ENCODE measurements around the gene DNAJC25. TPM values are rescaled to one million over a fixed set of nuclear protein-coding genes. Genes with fewer than 3 reads are reported as not detected.

The DNAJC25 gene
- total and polyA plus RNA-seq, 2 experiments from 2014 or later = 8.4 to 8.9 TPM

GRCh38 chr9:111621895-111622480 lies 9.1 kb upstream of the DNAJC25 start:
- Histone ChIP-seq H3K27me3 (ENCODE audit: insufficient read depth) (no peaks in the 10 kb centered on the region), H3K9me2 (ENCODE audit: insufficient read depth) (no peaks in the 10 kb centered on the region), H3K79me2 (replicated peaks; ENCODE audit: insufficient read depth) (no peaks in the 10 kb centered on the region), H3K4me2 (no peak overlapping the region), H2AFZ (no peak overlapping the region), H3K27ac (ENCODE audit: low read depth) (no peak overlapping the region), H3K36me3 (ENCODE audit: insufficient read depth) (no peaks in the 10 kb centered on the region), H3K4me1 (ENCODE audit: insufficient read depth) (no peaks in the 10 kb centered on the region), H3K4me3 (no peak overlapping the region), H3F3A (replicated peaks; ENCODE audit: low read depth) (no peaks in the 10 kb centered on the region), H4K20me1 (replicated peaks; ENCODE audit: insufficient read depth) (no peaks in the 10 kb centered on the region)
- 0 out of 3 replicates have a peak, but pooled peaks cover 3% of the 10 kb centered on the region for H3K36me3 Mint-ChIP-seq (ENCODE audit: low read depth)
- no peaks in the 10 kb centered on the region for H3K27me3 Mint-ChIP-seq (ENCODE audit: insufficient read depth, low read depth, poor library complexity)
- peaks cover 8% of the 10 kb centered on the region; the same call in 2 of the 3 replicates for H3K4me1 Mint-ChIP-seq
- ATAC-seq = peak; percentile 97
- H3K9me3 Mint-ChIP-seq = 0 out of 3 replicates have a peak, but pooled peaks cover 5% of the 10 kb centered on the region
- H3K27ac Mint-ChIP-seq = no peak overlapping the region
- peak; percentile 77 for DNase-seq (ENCODE audit: low spot score)
- no peak overlapping the region for H3K4me3 Mint-ChIP-seq
- TF ChIP-seq CTCF (conservative IDR thresholded peaks at IDR 0.05; ENCODE audit: low read depth in 2 of 2) = peak; percentile 89 to 96
- TF ChIP-seq REST (IDR thresholded peaks at IDR 0.05; ENCODE audit: unreplicated experiment) = no peak
- no peak for TF ChIP-seq EZH2phosphoT487 (IDR thresholded peaks at IDR 0.05; ENCODE audit: unreplicated experiment)
- no peak for TF ChIP-seq STAT1 (IDR thresholded peaks at IDR 0.05; ENCODE audit: unreplicated experiment)
- TF ChIP-seq POLR2AphosphoS5 (IDR thresholded peaks at IDR 0.05; ENCODE audit: low read depth) = no peak

- no peak overlapping the region for H3K4me3 Mint-ChIP-seq
- ATAC-seq (no peak), DNase-seq (ENCODE audit: low spot score) (no peak)
- Histone ChIP-seq H3F3A (replicated peaks; ENCODE audit: low read depth) (no peaks in the 10 kb centered on the region), H3K4me1 (ENCODE audit: insufficient read depth) (no peaks in the 10 kb centered on the region), H3K4me3 (no peak overlapping the region), H3K27me3 (ENCODE audit: insufficient read depth) (no peaks in the 10 kb centered on the region), H3K36me3 (ENCODE audit: insufficient read depth) (no peaks in the 10 kb centered on the region), H3K9me2 (ENCODE audit: insufficient read depth) (no peaks in the 10 kb centered on the region), H2AFZ (peak overlapping the region; percentile 52; the same call in 1 of the 2 replicates), H4K20me1 (replicated peaks; ENCODE audit: insufficient read depth) (no peaks in the 10 kb centered on the region), H3K27ac (ENCODE audit: low read depth) (no peak overlapping the region), H3K4me2 (no peak overlapping the region), H3K79me2 (replicated peaks; ENCODE audit: insufficient read depth) (no peaks in the 10 kb centered on the region)
- H3K4me1 Mint-ChIP-seq = peaks cover 11% of the 10 kb centered on the region; the same call in 2 of the 3 replicates
- H3K9me3 Mint-ChIP-seq = 0 out of 3 replicates have a peak, but pooled peaks cover 5% of the 10 kb centered on the region
- no peaks in the 10 kb centered on the region for H3K27me3 Mint-ChIP-seq (ENCODE audit: insufficient read depth, low read depth, poor library complexity)
- 0 out of 3 replicates have a peak, but pooled peaks cover 3% of the 10 kb centered on the region for H3K36me3 Mint-ChIP-seq (ENCODE audit: low read depth)
- no peak overlapping the region for H3K27ac Mint-ChIP-seq
- TF ChIP-seq STAT1 (IDR thresholded peaks at IDR 0.05; ENCODE audit: unreplicated experiment) (no peak), CREB1 (CRISPR knock-in tag; IDR thresholded peaks at IDR 0.05; ENCODE audit: low read depth) (no peak), ZNF462 (CRISPR knock-in tag; IDR thresholded peaks at IDR 0.05) (no peak), JUNB (IDR thresholded peaks at IDR 0.05; ENCODE audit: unreplicated experiment) (no peak)
Observed at GRCh38 chr9:111622626-111623025, 8.5 kb upstream of the DNAJC25 start.

Data from GM23338 (cell line).